ENCODE data around the gene RAMAC. TPM values are rescaled to one million over a fixed set of nuclear protein-coding genes. Genes with fewer than 3 reads are reported as not detected.
"Not testable (repeated sequence)": the region's sequence is repeated elsewhere in the genome, so short reads cannot be mapped to it uniquely, and the experiment has no call there.

The RAMAC gene
- total RNA-seq (2014; rRNA removed; shearing (Covaris generic)), result 26.8 and 38.9 TPM in 2 replicates

DNA sequence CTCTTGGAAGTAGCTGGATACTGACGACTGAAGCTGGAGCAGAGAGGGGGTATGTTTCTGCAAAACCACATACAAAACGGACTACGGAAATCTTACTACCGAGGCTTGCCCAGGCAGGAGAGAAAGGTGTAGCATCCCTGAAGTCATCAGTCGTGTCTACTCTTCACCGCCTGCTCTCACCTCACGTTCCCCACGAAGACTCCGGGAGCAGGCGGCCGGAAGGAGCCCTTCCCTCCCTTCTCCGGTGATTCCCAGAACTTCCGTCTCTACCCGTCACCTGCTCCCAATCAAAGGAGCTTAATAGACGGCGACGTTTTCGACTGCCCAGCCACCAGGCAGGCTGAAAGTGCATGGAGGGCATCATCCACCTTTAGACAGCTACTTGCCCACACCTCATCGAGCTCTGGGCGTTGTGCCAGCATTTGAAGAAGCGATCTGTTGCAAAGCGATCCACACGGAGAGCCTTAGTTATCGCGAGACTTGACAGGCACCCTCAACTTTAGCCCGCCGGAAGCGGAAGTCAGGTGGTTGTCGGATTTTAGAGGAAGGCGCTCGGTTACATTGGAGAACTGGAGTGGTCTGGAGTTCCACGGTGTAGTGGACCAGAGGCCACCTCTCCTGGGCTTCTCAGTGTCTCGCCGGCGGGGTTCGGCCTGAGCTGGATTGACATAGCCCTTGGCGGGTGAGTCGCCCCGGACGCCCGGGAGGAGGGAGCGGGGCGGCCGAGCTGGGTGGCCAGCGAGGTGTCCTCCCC is at the start of gene RAMAC:
Gene RAMAC, plus strand, starts transcription at position 523 of the 754 bp plus-strand sequence. CDS start 2,809 bp downstream, outside the sequence.
- DNase-seq (ENCODE audit: low spot score), result peak; percentile 97
- in situ Hi-C loops (cut with HindIII; ENCODE audit: low sequenced_read_pairs), result loop anchor here (5.0 kb wide), 1 partner anchor 34 kb away; the partner anchor contains the start of gene HOMER2

DNA sequence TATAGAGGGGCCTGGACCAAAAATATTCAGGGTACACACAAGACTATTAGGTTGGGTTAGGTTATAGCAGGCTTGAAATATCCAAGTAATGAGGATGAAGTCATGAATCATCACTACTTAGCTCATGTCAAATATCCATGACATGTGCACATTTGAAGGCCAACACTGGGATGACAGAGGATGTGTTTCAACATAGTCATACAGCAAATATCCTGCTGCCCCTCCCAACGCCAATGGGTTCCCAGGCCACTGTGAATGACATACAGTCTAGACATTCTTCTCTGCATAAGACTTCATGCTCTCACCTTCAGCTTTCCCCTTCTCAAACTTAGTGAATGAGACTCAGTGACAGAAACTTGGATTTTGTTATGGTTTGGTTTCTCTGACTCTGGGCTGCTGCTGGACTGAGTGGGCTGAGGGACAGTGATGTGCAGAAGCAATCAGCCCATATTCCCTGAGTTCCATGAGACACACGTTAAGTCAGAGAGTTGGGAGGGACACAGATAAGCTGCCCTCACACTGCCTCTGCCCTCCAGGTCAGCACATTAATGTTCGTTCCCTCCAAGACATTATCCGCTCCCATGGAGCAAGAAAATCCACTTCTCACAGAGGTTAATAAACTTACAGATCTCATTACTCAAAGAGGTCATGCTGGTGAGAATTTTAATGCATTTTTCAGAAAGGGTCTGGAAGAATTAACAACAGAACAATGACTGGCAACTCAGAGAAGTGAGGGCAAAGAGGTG is 48.9 kb upstream of the RAMAC start:
- in situ Hi-C loops (cut with HindIII; ENCODE audit: low sequenced_read_pairs), result no loop called here

DNA sequence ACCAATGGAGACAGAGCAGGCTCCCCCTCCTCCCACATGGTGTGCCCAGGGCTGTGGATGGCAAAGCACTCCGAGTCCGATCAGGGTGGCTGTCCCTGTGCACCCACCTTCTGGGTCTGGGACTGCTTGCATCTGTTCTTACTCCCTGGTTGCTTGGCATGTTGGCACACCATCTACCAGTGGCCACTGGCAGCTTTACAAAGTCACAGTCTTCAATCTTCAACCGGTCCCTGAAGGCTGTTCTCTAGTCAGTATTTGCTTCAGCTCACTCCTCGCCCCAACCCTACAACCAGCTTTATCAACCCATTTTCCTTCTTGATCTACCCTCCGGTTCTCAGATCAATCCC is 48.3 kb upstream of the RAMAC start:
- DNase-seq (ENCODE audit: low spot score), result no peak
- in situ Hi-C loops (cut with HindIII; ENCODE audit: low sequenced_read_pairs), result no loop called here

More for the DNA sequence above, 48.9 kb upstream of the RAMAC start:
- no peak for DNase-seq (ENCODE audit: low spot score)

DNA sequence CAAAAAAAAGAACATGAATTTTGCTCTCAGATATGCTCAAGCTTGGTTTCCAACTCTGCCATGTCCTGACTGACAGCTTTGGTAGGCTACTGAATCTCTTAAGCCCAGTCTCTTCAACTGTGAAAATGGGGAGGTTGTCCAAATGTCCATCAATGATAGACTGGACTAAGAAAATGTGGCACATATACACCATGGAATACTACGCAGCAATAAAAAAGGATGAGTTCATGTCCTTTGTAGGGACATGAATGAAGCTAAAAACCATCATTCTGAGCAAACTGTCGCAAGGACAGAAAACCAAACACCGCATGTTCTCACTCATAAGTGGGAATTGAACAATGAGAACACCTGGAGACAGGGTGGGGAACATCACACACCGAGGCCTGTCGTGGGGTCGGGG is 46.3 kb upstream of the RAMAC start:
- DNase-seq (ENCODE audit: low spot score); in situ Hi-C loops (cut with HindIII; ENCODE audit: low sequenced_read_pairs): not testable (repeated sequence)

DNA sequence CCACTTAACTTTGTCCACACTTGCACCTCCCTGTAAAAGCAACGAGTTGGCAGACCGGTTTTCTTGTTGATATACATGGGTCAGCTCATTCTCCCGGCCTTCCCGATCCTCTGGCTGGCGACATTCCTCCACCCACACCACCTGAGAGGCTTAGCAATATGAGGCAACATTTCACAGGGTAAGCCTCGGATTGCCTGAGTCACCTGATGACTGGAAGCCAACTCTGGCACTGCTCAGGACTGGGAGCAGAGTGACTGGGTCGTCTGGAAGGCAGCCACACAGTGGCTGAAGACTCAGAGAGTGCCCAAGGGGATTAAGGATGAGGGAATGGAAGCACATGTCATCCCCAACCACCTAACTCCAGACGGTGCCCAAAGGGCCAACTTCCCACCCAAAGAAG is 43.3 kb upstream of the RAMAC start:
- no peak for DNase-seq (ENCODE audit: low spot score)

DNA sequence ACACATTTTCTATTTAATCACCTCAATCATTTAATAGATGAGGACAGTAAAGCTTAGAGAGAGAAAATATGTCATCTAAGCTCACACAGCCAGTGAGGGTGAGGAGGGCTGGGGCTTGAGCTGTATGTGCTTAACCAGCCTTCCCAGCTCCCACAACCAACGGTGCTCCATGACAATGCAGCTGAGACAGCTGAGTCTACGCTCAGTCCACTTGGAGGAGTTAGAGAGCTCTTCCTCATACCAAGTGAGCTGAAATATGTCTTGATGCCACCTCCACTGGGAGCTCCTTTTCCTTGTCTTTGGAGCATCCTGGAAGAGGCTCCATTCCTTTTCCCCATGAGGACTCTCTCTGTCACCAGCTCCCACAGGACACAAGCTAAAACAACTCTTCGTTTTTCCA is 42.8 kb upstream of the RAMAC start:
- in situ Hi-C loops (cut with HindIII; ENCODE audit: low sequenced_read_pairs), result no loop called here
- DNase-seq (ENCODE audit: low spot score), result no peak

More for the DNA sequence above, 43.3 kb upstream of the RAMAC start:
- in situ Hi-C loops (cut with HindIII; ENCODE audit: low sequenced_read_pairs), result no loop called here

DNA sequence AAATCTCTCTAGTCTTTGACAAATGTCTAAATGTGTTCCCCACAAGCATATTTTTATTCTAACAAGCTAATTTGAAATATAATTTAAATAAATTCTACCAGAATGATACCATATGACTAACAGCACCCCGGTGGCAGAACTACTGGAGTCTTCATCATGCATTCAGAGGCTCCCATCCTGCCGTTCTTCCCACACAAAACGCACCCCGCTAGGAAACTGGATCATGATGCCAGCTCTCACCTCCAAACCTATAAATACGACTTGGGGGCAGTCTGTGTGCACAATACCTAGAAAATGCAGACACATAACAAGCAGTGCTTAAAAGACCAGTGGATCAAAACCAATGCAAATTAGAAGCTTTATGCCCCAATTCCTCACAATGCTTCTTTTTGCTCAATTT is 42.0 kb upstream of the RAMAC start:
- DNase-seq (ENCODE audit: low spot score), result peak; percentile 35
- in situ Hi-C loops (cut with HindIII; ENCODE audit: low sequenced_read_pairs), result no loop called here

DNA sequence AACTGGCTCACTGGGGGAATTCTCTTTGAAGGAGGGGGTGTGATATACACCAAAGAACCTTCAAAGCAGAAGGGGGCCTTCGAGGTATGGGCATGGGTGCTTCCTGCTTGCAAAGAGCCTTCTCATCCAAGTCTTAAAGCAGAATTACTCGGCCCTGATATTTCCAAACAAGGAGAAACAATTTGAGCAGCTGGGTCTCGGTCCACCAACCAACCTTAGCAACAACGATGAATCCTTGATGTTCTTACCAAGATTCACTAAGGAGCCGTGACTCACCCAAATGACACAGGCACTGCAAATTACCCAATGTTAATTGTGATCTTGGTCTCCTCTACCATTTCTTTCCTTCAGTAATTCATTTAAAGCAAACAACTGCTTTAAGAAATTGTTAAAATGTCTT is 41.2 kb upstream of the RAMAC start:
- in situ Hi-C loops (cut with HindIII; ENCODE audit: low sequenced_read_pairs), result no loop called here
- DNase-seq (ENCODE audit: low spot score), result no peak

DNA sequence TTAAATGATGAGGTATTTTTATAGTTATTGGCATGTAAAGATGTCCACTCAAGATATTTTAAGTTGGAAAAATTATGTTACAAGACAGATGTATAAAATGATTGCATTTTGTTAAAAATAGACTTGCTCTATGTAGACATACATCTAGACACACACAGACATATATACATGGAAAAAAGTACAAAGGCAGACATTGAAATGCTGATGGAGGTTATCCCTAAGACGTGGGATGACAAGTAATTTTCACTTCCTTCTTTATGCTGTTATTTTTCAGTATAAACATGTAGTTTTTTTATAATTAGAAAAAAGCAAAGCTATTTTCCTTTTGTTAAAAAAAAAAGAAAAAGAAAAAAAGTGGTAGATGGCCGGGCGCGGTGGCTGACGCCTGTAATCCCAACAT is 40.7 kb upstream of the RAMAC start:
- DNase-seq (ENCODE audit: low spot score), result no peak
- in situ Hi-C loops (cut with HindIII; ENCODE audit: low sequenced_read_pairs), result no loop called here

DNA sequence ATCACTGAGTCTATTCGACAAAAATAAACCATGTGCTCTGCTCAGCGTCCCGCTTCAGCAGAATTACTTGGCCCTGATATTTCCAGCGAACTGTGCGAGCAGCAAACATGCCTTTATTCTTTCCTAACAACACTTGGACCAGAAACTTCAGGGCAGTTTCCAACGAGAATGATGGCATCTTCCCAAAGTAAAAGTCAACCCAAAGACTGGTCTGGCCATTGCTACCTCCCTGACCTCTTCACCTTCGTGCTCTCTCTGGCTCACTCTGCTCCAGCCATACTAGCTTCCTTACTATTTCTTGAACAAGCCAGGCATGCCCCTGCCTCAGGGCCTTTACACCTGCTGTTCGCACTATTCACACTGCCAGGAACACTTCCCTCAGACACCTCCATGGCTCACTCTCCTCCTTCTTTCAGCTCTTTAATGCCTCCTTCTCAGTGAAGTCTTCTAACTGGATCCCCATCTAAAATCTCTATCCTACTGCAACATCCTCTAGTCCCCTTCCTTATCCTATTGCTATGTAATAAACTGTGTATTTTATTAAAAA is 39.8 kb upstream of the RAMAC start:
- in situ Hi-C loops (cut with HindIII; ENCODE audit: low sequenced_read_pairs), result no loop called here
- no peak for DNase-seq (ENCODE audit: low spot score)

DNA sequence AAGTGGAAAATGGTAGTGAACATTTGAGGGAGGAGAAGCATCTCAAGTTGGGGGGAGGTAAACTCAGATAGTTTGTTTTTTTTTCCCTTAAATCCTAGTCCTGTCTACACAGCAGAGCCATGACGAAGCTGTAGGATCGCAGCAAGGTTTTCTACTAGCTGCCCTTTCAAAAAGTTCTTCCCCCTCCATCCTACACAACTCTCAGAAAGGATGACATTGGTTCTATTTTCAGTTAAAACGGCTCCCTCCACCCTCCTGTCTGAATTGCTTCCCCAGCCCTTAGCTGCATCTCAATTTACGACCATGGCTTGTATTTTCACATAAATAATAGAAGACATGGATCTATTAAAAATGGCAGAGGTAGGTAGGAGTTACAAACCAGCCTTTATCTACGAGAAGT is 35.7 kb upstream of the RAMAC start:
- no peak for DNase-seq (ENCODE audit: low spot score)
- in situ Hi-C loops (cut with HindIII; ENCODE audit: low sequenced_read_pairs), result loop anchor here (5.0 kb wide), 1 partner anchor 37 kb away; the partner anchor contains the start of gene RAMAC

DNA sequence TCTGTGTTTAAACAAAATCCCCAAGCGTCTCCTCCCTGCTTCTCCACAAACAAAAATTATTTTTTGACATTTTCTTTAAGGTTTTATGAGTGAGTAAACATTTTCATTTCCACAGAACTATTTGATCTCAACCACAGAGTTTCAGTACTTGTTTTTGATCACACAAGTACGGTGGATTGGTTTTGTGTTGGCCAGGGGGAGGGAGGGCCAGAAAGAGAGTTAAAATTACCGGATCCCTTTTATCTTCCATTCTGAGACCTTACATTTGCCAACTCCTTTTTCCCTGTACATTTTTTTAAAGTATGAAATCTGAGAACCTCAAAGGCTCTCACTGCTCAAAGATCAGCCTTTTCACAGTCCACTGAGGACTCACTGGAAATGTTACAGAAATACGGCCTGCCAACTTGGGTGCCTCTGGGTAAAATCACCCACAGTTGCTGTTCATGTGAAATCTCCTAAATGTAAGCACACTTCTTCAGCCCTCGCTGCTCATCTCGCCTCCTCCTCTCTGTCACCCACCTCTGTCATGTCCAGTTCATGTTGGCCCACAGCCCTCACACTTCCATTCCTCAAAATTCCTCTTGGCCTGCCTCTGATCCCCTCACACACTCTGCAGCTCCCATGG is 35.2 kb upstream of the RAMAC start:
- in situ Hi-C loops (cut with HindIII; ENCODE audit: low sequenced_read_pairs), result loop anchor here (5.0 kb wide), 1 partner anchor 36 kb away; the partner anchor contains the start of gene RAMAC
- peak; percentile 36 for DNase-seq (ENCODE audit: low spot score)

DNA sequence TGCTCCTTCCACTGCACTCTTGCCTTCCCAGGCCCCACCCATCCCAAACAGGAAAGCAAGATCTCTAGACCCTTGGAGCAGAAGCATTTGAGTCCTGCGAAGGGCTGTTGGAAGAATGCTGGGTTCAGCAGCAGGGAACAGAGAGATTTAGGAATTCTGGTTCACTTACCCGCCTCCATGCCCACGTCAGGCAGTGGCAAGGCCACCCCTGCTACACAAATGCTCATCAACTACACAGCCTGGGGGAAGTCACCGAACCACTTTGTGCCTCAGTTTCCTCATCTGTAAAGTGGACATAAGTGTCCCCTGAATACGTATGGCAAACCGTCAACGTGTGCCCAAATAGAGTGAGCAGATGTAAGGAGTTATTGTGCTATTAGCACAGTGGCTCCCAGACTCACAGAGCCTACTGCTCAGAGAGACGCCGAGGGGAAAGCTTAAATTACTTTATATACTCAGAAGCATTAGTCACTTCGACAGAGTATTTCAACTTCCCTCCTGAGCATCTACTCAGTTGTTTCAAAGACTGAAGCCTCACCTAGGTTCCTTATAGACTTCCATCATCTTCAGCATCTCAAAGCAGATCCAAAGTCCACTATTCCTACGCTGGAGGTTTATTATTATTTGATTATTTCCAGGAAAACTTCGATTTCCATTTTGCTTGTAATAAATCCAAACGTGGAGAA is 34.4 kb upstream of the RAMAC start:
- peak; percentile 36 for DNase-seq (ENCODE audit: low spot score)
- in situ Hi-C loops (cut with HindIII; ENCODE audit: low sequenced_read_pairs), result loop anchor here (5.0 kb wide), 1 partner anchor 36 kb away; the partner anchor contains the start of gene RAMAC

DNA sequence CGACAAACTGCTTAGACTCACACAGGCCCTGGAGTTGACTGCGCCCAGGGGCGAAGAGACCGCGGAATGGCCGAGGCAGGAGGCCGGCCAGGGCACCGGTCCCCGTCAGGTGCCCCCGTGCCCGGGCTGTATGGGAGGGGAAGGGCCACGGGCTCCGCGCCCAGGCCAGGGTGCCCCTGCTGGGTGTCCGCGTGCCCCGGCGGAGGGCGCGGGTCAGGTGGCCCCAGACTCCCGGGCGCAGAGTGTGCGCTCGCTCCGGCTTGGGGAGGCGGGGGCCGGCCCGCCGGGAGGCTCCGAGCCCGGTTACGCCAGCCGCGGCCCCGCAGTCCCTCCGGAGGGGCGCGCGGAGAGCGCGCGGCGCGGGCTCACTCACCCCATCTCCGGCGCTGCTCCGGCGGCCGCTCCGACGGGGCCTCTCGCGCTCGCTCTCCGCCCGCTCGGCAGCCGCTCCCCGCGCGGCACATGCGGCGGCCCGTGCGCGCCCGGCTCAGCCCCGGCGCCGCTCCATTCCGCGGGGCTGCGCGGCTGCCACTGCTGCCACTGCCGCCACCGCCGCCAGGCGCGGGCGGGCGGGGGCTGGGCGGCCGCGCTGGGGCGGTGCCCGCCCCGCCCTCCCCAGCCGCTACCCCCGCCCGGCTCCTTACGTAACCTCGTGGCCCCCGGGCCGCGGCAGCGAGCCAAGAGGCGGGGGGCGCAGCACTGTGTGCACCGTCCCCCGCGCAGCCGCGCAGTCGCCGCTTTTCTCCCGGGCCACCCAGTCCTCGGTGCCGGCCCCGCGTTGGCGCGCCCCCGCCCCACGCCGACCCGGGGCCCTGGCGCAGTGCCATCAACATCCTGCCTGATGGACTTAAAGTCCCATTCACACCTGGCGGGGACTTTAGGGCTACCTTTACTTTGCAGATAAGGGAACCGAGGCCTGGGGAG is 33.6 kb upstream of the RAMAC start, which contains the start of gene HOMER2:
Gene HOMER2, minus strand, starts transcription at position 563 of the 924 bp plus-strand sequence. Its CDS starts 185 bp downstream, at position 378.
- in situ Hi-C loops (cut with HindIII; ENCODE audit: low sequenced_read_pairs), result loop anchor here (5.0 kb wide), 1 partner anchor 35 kb away; the partner anchor contains the start of gene RAMAC
- peak; percentile 30 for DNase-seq (ENCODE audit: low spot score)

DNA sequence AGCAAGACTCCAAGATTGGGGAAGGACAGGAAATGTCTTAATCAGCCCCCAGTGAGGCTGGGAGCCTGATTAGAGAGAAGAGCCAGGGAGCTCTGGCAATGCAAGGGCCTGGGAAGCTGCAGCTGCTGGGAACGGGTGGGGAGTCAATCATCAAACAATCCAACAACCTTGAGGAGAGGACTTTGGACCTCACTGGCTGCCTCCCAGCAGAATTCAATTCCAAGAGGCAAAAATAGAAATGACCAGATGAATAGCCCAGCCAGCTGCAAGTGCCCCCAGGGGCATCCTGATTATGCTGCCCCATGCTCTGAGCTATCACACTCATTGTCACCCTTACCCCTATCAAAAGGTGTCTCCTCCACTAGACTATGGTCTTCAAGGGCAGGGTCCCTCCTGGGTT is 27.4 kb upstream of the RAMAC start:
- no peak for DNase-seq (ENCODE audit: low spot score)
- in situ Hi-C loops (cut with HindIII; ENCODE audit: low sequenced_read_pairs), result no loop called here

DNA sequence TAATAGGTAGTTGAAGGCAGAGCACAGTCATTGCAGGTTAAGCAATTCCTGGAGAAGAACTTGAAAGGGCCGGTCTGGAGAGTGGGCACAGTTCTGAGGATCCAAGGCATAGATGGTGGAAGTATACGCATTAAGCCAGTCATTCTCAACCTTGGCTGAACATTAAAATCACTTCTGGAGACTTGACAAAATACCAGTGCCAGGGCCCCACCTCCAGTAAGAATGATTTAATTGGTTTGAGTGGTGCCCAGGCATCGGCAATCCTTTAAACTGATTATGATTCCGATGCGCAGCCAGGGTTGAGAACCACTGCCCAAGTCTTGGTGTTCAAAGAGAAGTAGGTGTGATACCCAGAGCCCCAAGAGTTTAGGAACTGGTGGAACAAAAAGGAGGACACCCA is 26.6 kb upstream of the RAMAC start:
- in situ Hi-C loops (cut with HindIII; ENCODE audit: low sequenced_read_pairs), result no loop called here

DNA sequence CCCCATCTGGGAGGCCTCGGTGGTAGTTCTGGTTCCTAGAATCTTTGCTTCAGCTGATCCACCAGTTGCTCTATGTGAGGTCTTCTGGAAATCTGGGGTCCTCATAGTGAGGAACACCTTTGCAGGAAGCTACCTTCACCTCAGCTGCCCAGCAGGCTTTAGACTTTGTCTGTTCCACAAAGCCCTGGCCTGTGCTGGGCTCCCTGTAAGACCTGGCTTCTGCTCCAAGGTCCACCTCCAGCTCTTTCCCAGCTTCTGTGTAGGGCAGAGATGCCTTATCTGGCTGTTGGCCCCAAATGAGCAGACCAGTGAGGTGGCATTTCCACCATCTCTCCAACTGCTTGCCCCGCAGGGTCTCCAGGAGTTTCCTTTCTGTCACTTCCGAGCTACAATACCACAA is 25.2 kb upstream of the RAMAC start:
- in situ Hi-C loops (cut with HindIII; ENCODE audit: low sequenced_read_pairs), result no loop called here
- no peak for DNase-seq (ENCODE audit: low spot score)

More for the DNA sequence above, 26.6 kb upstream of the RAMAC start:
- DNase-seq (ENCODE audit: low spot score), result no peak
